HG03060 (cell line): ENCODE measurements around the gene MYL6B.
A peak's percentile ranks its signal among the peaks of the same experiment; 100 is the strongest.
"Not testable (repeated sequence)": the region's sequence is repeated elsewhere in the genome, so short reads cannot be mapped to it uniquely, and the experiment has no call there.

Experiments
- ATAC-seq: cut with Tn5 transposase; IDR thresholded peaks from one replicate; pipeline ENCODE4 v1.9.1; 2021; ENCODE audit warnings: low read depth, moderate number of reproducible peaks; ENCODE audit not compliant: unreplicated experiment

MYL6B gene

GRCh38 chr12:56151672-56152131 is 685 bp upstream of the MYL6B start:
- no peak for ATAC-seq

GRCh38 chr12:56152756-56153677 is 630 bp downstream of the MYL6B start:
- no peak for ATAC-seq

GRCh38 chr12:56153678-56154065 is 1.3 kb downstream of the MYL6B start:
- no peak for ATAC-seq

GRCh38 chr12:56154246-56154771 is 1.9 kb downstream of the MYL6B start:
- no peak for ATAC-seq

GRCh38 chr12:56154818-56155217 is 2.4 kb downstream of the MYL6B start:
- no peak for ATAC-seq

GRCh38 chr12:56155256-56155845 is 3.0 kb downstream of the MYL6B start:
- no peak for ATAC-seq

- ATAC-seq = not testable (repeated sequence)
These were observed 4.2 kb downstream of the MYL6B start for GRCh38 chr12:56156464-56157200.

GRCh38 chr12:56157201-56158028 is 5.0 kb downstream of the MYL6B start:
- peak; percentile 20 for ATAC-seq

- ATAC-seq = peak; percentile 86
These were observed 5.9 kb downstream of the MYL6B start, which contains the start of gene MYL6 for GRCh38 chr12:56158029-56158925. Gene MYL6 (plus strand): TSS chr12:56158359. CDS start chr12:56158402, 43 bp downstream.

- ATAC-seq = no peak
These were observed 6.6 kb downstream of the MYL6B start for GRCh38 chr12:56158926-56159461.

GRCh38 chr12:56159482-56160192 is 7.2 kb downstream of the MYL6B start:
- no peak for ATAC-seq

- ATAC-seq = no peak
These were observed 7.9 kb downstream of the MYL6B start for GRCh38 chr12:56160193-56160763.

GRCh38 chr12:56160894-56161689 is 8.7 kb downstream of the MYL6B start:
- ATAC-seq = no peak

- ATAC-seq = no peak
These were observed 9.4 kb downstream of the MYL6B start for GRCh38 chr12:56161690-56162351.

GRCh38 chr12:56162468-56163290 is 10.3 kb downstream of the MYL6B start:
- ATAC-seq = no peak
